ENCODE results near the gene NUDT6.

NUDT6 gene

DNA sequence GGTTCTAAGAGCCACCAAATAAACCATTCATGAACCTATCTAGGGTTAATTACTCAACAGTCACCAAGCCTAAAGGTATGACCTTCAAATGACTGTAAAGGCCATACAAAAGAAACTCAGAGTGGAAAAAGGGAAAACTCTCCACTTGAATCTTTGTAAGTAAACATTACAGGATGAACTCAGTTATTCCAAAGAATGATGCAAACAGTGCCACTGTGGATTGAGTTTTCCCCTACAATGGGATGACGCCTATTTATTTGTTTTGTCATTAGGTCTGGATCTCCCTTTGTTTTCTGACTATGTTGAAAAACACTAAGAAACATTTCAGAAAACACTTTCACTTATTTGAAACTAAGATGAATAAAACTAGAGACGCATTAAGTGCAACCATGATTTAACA is 12.7 kb downstream of the NUDT6 start:
- Histone ChIP-seq H3K27me3 (ENCODE audit: insufficient read depth, low read depth) (no peaks in the 10 kb centered on the region), H3K36me3 (ENCODE audit: insufficient read depth) (no peaks in the 10 kb centered on the region), H2AFZ (ENCODE audit: low read depth) (no peak overlapping the region), H4K20me1 (ENCODE audit: insufficient read depth) (no peaks in the 10 kb centered on the region), H3K4me2 (no peak overlapping the region), H3K79me2 (ENCODE audit: insufficient read depth, low read depth) (no peaks in the 10 kb centered on the region), H3K4me3 (IDR thresholded peaks at IDR 0.05; ENCODE audit: insufficient read depth, low read depth, low read length) (no peak overlapping the region), H3K9ac (no peak overlapping the region), H3K4me1 (ENCODE audit: low read depth, poor library complexity, severe bottlenecking) (peaks cover 18% of the 10 kb centered on the region), H3K27ac (no peak overlapping the region)
- TF ChIP-seq, protein P1, sequence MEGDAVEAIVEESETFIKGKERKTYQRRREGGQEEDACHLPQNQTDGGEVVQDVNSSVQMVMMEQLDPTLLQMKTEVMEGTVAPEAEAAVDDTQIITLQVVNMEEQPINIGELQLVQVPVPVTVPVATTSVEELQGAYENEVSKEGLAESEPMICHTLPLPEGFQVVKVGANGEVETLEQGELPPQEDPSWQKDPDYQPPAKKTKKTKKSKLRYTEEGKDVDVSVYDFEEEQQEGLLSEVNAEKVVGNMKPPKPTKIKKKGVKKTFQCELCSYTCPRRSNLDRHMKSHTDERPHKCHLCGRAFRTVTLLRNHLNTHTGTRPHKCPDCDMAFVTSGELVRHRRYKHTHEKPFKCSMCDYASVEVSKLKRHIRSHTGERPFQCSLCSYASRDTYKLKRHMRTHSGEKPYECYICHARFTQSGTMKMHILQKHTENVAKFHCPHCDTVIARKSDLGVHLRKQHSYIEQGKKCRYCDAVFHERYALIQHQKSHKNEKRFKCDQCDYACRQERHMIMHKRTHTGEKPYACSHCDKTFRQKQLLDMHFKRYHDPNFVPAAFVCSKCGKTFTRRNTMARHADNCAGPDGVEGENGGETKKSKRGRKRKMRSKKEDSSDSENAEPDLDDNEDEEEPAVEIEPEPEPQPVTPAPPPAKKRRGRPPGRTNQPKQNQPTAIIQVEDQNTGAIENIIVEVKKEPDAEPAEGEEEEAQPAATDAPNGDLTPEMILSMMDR (conservative IDR thresholded peaks at IDR 0.05; ENCODE audit: low read depth, low read length), result no peak

DNA sequence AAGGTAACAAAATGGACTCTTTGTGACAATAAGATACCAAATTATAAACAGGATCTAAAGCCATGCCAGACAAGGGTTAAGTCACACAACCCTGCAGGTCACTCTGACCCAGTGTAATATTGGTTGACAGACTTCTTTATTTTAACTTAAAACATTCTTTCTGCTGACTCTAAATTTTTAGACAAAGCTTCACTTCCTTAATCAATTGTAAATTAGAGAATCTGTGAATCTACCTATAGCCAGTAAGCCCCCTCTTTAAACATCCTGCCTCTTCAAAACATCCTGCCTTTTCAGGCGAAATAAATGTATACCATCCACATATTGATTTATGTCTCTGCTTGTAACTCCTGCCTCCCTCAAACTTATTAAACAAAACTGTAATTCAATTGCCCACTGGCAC is 14.2 kb downstream of the NUDT6 start:
- H3K4me1 ChIP-seq (ENCODE audit: low read depth, poor library complexity, severe bottlenecking), result peaks cover 13% of the 10 kb centered on the region
- no peak overlapping the region for H3K9ac ChIP-seq
- H3K27ac ChIP-seq, result no peak overlapping the region
- no peak overlapping the region for H2AFZ ChIP-seq (ENCODE audit: low read depth)
- no peaks in the 10 kb centered on the region for H3K27me3 ChIP-seq (ENCODE audit: insufficient read depth, low read depth)
- H3K4me2 ChIP-seq, result no peak overlapping the region
- H3K79me2 ChIP-seq (ENCODE audit: insufficient read depth, low read depth), result no peaks in the 10 kb centered on the region
- H4K20me1 ChIP-seq (ENCODE audit: insufficient read depth), result no peaks in the 10 kb centered on the region
- H3K4me3 ChIP-seq (IDR thresholded peaks at IDR 0.05; ENCODE audit: insufficient read depth, low read depth, low read length), result no peak overlapping the region
- TF ChIP-seq, protein P1 (conservative IDR thresholded peaks at IDR 0.05; ENCODE audit: low read depth, low read length), result no peak
- H3K36me3 ChIP-seq (ENCODE audit: insufficient read depth), result no peaks in the 10 kb centered on the region

DNA sequence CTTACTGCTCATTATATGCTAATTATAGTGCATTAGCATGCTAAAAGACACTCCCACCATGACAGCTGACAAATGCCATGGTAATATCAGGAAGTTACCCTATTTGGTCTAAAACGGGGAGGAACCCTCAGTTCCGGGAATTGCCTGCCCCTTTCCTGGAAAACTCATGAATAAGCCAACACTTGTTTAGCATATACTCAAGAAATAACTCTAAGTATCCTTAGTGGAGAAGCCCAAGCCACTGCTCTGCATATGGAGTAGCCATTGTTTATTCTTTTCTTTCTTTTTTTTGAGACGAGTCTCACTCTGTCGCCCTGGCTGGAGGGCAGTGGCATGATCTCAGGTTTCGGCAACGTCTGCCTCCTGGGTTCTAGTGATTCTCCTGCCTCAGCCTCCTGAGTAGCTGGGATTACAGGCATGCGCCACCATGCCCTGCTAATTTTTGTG is 15.5 kb downstream of the NUDT6 start:
- TF ChIP-seq, protein P1 (conservative IDR thresholded peaks at IDR 0.05; ENCODE audit: low read depth, low read length), result no peak
- Histone ChIP-seq H3K4me3 (IDR thresholded peaks at IDR 0.05; ENCODE audit: insufficient read depth, low read depth, low read length) (no peak overlapping the region), H3K36me3 (ENCODE audit: insufficient read depth) (no peaks in the 10 kb centered on the region), H3K4me1 (ENCODE audit: low read depth, poor library complexity, severe bottlenecking) (peaks cover 10% of the 10 kb centered on the region), H3K27me3 (ENCODE audit: insufficient read depth, low read depth) (no peaks in the 10 kb centered on the region), H4K20me1 (ENCODE audit: insufficient read depth) (no peaks in the 10 kb centered on the region), H3K4me2 (no peak overlapping the region), H3K27ac (no peak overlapping the region), H2AFZ (ENCODE audit: low read depth) (no peak overlapping the region), H3K79me2 (ENCODE audit: insufficient read depth, low read depth) (no peaks in the 10 kb centered on the region), H3K9ac (no peak overlapping the region)

DNA sequence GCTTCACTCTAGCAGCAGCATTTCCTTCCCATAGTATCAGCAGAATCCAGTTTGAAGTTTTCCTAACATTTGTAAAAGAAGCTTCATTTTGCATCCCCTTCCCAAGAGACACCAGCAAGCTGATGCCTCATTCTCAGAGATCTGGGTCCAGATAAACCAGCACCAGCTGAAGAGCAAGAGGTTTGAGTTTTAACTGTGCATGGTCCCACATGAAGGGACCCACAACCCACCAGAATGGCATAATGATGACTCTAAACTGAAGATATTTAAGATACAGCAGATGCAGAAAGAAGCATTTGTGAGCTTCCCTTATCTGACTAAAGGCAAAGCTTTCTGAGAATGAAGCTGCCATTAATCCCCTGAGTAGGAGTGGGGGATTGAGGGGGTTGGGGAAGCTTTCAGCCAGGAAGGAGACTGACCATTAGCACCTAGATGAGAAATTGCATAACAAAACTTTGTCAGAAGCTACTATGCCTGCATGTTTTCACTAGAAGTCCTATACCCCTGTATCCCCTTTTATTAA is 18.6 kb downstream of the NUDT6 start:
- no peak overlapping the region for H3K9ac ChIP-seq
- no peaks in the 10 kb centered on the region for H3K36me3 ChIP-seq (ENCODE audit: insufficient read depth)
- TF ChIP-seq, protein P1 (conservative IDR thresholded peaks at IDR 0.05; ENCODE audit: low read depth, low read length), result no peak
- no peaks in the 10 kb centered on the region for H3K4me1 ChIP-seq (ENCODE audit: low read depth, poor library complexity, severe bottlenecking)
- H3K4me2 ChIP-seq, result no peak overlapping the region
- H3K4me3 ChIP-seq (IDR thresholded peaks at IDR 0.05; ENCODE audit: insufficient read depth, low read depth, low read length), result no peak overlapping the region
- no peak overlapping the region for H3K27ac ChIP-seq
- H4K20me1 ChIP-seq (ENCODE audit: insufficient read depth), result no peaks in the 10 kb centered on the region
- no peaks in the 10 kb centered on the region for H3K27me3 ChIP-seq (ENCODE audit: insufficient read depth, low read depth)
- H2AFZ ChIP-seq (ENCODE audit: low read depth), result no peak overlapping the region
- H3K79me2 ChIP-seq (ENCODE audit: insufficient read depth, low read depth), result no peaks in the 10 kb centered on the region
